ENCODE data around the gene RCC2. TPM values are rescaled to one million over a fixed set of nuclear protein-coding genes. Genes with fewer than 3 reads are reported as not detected.

RCC2 gene
- total and polyA plus RNA-seq, 2 of the 4 experiments (the other 2 are of a cell fraction): 24.0 to 38.9 TPM

DNA sequence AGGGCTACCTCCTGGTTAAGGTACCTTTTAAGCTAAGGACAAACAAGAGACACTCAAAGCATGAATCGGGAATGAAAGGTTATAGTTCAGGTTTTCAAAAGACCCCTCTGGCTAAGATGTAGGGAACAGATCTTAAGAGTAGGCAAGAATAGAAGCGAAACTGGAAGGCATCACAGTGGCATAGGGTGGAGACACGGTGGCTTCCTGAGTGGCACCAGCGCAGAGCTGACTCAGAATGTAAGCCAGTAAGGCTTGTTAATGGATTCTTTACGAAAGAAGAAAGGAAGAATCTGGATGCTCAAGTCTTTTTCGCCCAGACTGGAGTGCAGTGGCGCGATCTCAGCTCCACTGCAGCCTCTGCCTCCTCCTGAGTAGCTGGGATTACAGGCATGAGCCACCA is 46.2 kb downstream of the RCC2 start:
- Histone ChIP-seq H4K5ac (ENCODE audit: low read depth, low read length) (no peak overlapping the region), H3K4me1 (ENCODE audit: control insufficient read depth, insufficient read depth, low read length) (no peaks in the 10 kb centered on the region), H3K4ac (ENCODE audit: low read depth, low read length) (no peak overlapping the region), H2BK5ac (ENCODE audit: low read depth, low read length, poor library complexity, severe bottlenecking) (no peak overlapping the region), H3K18ac (ENCODE audit: low read depth, low read length) (no peak overlapping the region), H3K27me3 (ENCODE audit: control insufficient read depth, insufficient read depth, low read length) (peaks cover 38% of the 10 kb centered on the region), H3K14ac (replicated peaks; ENCODE audit: low read depth, low read length) (no peak overlapping the region), H4K8ac (ENCODE audit: low read depth in 2 of 2, low read length in 2 of 2) (no peak overlapping the region), H2AK9ac (replicated peaks; ENCODE audit: low read depth, low read length, poor library complexity) (no peak overlapping the region), H3K9me3 (ENCODE audit: control insufficient read depth, insufficient read depth, low read length) (no peaks in the 10 kb centered on the region), H2BK15ac (ENCODE audit: low read depth, low read length) (no peak overlapping the region), H2AFZ (replicated peaks; ENCODE audit: low read length, poor library complexity) (no peak overlapping the region), H3K56ac (ENCODE audit: extremely low read depth, insufficient read depth, low read length) (no peak overlapping the region), H4K20me1 (ENCODE audit: insufficient read depth, low read length) (no peaks in the 10 kb centered on the region), H3K9me1 (ENCODE audit: insufficient read depth, low read length) (no peaks in the 10 kb centered on the region), H2AK5ac (ENCODE audit: low read depth, low read length) (no peak overlapping the region), H2BK20ac (ENCODE audit: low read depth, low read length) (no peak overlapping the region), H3K79me1 (ENCODE audit: low read depth in 1 of 2, low read length in 2 of 2) (no peaks in the 10 kb centered on the region), H3K23ac (ENCODE audit: low read depth, low read length) (no peak overlapping the region), H4K91ac (ENCODE audit: insufficient read depth, low read depth, low read length) (no peak overlapping the region), H3K27ac (ENCODE audit: insufficient read depth, low read length) (no peak overlapping the region), H2BK120ac (ENCODE audit: low read depth, low read length) (no peak overlapping the region), H3K4me2 (ENCODE audit: low read depth, low read length) (no peak overlapping the region), H3K36me3 (ENCODE audit: control insufficient read depth, insufficient read depth, low read length) (no peaks in the 10 kb centered on the region), H3K9ac (ENCODE audit: low read depth, low read length) (no peak overlapping the region), H3K4me3 (ENCODE audit: insufficient read depth, low read depth, low read length) (no peak overlapping the region)
- dilution Hi-C loops (cut with HindIII; ENCODE audit: low sequenced_read_pairs, unreplicated experiment) (no loop called here), in situ Hi-C loops (cut with MboI; ENCODE audit: low sequenced_read_pairs) (no loop called here), intact Hi-C loops (cut with micrococcal nuclease) (no loop called here)
- 74% methylated on average over 4 of the region's 8 CpGs; no CpG with 5 or more reads in 1 of the 2 experiments for whole genome bisulfite sequencing, 2 experiments (ENCODE audit: extremely low coverage in 2 of 2, insufficient read length in 1 of 2)
- DNase-seq (no peak), ATAC-seq (ENCODE audit: low read depth) (no peak)
- no TSS peak for BruUV-seq (replicated peaks)
- CTCF ChIA-PET: no interaction called here
- POLR2A ChIA-PET (ENCODE audit: unreplicated experiment): no interaction called here
- TF ChIP-seq CTCF (conservative IDR thresholded peaks at IDR 0.05; ENCODE audit: low read depth, low read length) (no peak), USF2 (IDR thresholded peaks at IDR 0.05; ENCODE audit: low read depth, low read length) (no peak), SMC3 (IDR thresholded peaks at IDR 0.05; ENCODE audit: low read depth, low read length) (no peak), RAD21 (IDR thresholded peaks at IDR 0.05; ENCODE audit: low read length) (no peak), CHD1 (IDR thresholded peaks at IDR 0.05; ENCODE audit: low read depth, low read length) (no peak), BHLHE40 (IDR thresholded peaks at IDR 0.05; ENCODE audit: low read depth, low read length) (no peak), ELK1 (IDR thresholded peaks at IDR 0.05; ENCODE audit: borderline replicate concordance, low read depth, low read length) (no peak), MAZ (IDR thresholded peaks at IDR 0.05; ENCODE audit: borderline replicate concordance, low read depth, low read length) (no peak), FOS (IDR thresholded peaks at IDR 0.05; ENCODE audit: low read depth, low read length) (no peak), MAFK (IDR thresholded peaks at IDR 0.05; ENCODE audit: low read depth, low read length) (no peak)
